ENCODE data around the gene PET117.
"Not testable (repeated sequence)": the region's sequence is repeated elsewhere in the genome, so short reads cannot be mapped to it uniquely, and the experiment has no call there.

Gene PET117

DNA sequence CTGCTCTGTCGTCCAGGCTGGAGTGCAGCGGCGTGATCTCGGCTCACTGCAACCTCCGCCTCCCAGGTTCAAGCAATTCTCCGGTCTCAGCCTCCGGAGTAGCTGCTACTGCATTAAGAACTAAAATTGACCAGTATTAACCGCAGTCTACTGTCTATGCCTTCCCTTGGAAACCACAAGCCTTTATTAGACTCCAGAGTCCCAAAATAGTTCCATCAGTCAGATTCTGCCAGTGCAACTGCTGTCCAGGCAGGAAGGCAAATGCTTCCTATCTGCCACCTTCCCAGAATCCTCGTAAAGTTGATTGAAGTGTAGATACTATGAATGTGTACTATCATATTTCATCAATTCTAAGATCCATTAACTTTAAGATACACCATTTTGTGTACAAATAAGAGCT, 16.7 kb downstream of the PET117 start:
- H3K4me3 ChIP-seq (ENCODE audit: low read depth, low read length), result no peak overlapping the region
- H3K79me2 ChIP-seq (ENCODE audit: control insufficient read depth, insufficient read depth, low read length, unreplicated experiment), result no peaks in the 10 kb centered on the region
- H3K36me3 ChIP-seq (ENCODE audit: insufficient read depth, low read length), result 0 out of 2 replicates have a peak, but pooled peaks cover 3% of the 10 kb centered on the region
- no peaks in the 10 kb centered on the region for H3K27me3 ChIP-seq (ENCODE audit: insufficient read depth, low read length)
- no peak overlapping the region for H3K27ac ChIP-seq (ENCODE audit: low read depth, low read length)
- H2AFZ ChIP-seq (ENCODE audit: low read length, unreplicated experiment), result no peak overlapping the region
- no peaks in the 10 kb centered on the region for H3K4me1 ChIP-seq (ENCODE audit: control insufficient read depth, insufficient read depth, low read length, unreplicated experiment)

DNA sequence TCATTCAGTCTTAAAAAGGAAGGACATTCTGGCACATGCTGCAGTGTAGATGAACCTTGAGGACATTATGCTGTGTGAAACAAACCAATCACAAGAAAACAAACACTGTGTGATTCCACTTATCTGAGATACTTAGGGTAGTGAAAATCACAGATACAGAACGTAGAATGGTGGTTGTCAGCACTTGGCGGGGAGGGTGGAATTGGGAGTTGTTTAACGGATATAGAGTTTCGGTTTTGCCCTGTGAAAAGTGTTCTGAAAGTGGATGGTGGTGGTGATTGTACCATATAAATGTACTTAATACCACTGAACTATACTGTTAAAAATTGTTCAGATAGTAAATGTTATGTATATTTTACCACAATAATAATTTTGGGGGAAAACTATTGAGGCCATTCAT, 18.4 kb downstream of the PET117 start:
- Histone ChIP-seq H2AFZ (ENCODE audit: low read length, unreplicated experiment) (no peak overlapping the region), H3K36me3 (ENCODE audit: insufficient read depth, low read length) (0 out of 2 replicates have a peak, but pooled peaks cover 3% of the 10 kb centered on the region), H3K4me3 (ENCODE audit: low read depth, low read length) (no peak overlapping the region), H3K27me3 (ENCODE audit: insufficient read depth, low read length) (no peaks in the 10 kb centered on the region), H3K27ac (ENCODE audit: low read depth, low read length) (no peak overlapping the region), H3K4me1 (ENCODE audit: control insufficient read depth, insufficient read depth, low read length, unreplicated experiment) (no peaks in the 10 kb centered on the region), H3K79me2 (ENCODE audit: control insufficient read depth, insufficient read depth, low read length, unreplicated experiment) (no peaks in the 10 kb centered on the region)

- Histone ChIP-seq H3K79me2 (ENCODE audit: control insufficient read depth, insufficient read depth, low read length, unreplicated experiment) (no peaks in the 10 kb centered on the region), H3K27ac (ENCODE audit: low read depth, low read length) (no peak overlapping the region), H3K4me3 (ENCODE audit: low read depth, low read length) (no peak overlapping the region), H3K27me3 (ENCODE audit: insufficient read depth, low read length) (no peaks in the 10 kb centered on the region), H2AFZ (ENCODE audit: low read length, unreplicated experiment) (no peak overlapping the region), H3K36me3 (ENCODE audit: insufficient read depth, low read length) (peaks cover 2% of the 10 kb centered on the region; the same call in 1 of the 2 replicates), H3K4me1 (ENCODE audit: control insufficient read depth, insufficient read depth, low read length, unreplicated experiment) (no peaks in the 10 kb centered on the region)
Measured at GRCh38 chr20:18164356-18164755, 26.7 kb downstream of the PET117 start.

DNA sequence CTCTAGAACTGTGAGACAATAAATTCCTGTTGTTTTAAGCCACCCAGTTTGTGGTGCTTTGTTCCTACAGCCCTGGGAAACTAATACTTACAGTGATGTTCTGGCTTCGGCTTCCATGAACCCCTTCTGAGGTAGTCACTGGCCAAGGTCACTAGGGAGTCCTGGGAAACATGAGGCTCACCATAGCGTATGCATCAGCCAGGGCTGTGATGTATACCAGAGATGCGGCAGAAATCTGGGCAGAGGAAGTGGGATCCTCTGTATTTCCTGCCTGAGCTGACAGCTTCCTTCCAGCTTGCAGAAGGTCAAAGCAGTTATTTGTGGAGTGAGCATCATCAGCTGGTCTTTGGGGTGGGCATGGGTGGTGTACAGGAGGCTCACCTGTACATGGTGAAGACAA, 27.9 kb downstream of the PET117 start:
- no peak overlapping the region for H3K4me3 ChIP-seq (ENCODE audit: low read depth, low read length)
- H2AFZ ChIP-seq (ENCODE audit: low read length, unreplicated experiment), result no peak overlapping the region
- H3K36me3 ChIP-seq (ENCODE audit: insufficient read depth, low read length), result peaks cover 5% of the 10 kb centered on the region; the same call in 1 of the 2 replicates
- H3K79me2 ChIP-seq (ENCODE audit: control insufficient read depth, insufficient read depth, low read length, unreplicated experiment), result no peaks in the 10 kb centered on the region
- H3K27me3 ChIP-seq (ENCODE audit: insufficient read depth, low read length), result no peaks in the 10 kb centered on the region
- H3K27ac ChIP-seq (ENCODE audit: low read depth, low read length), result no peak overlapping the region
- H3K4me1 ChIP-seq (ENCODE audit: control insufficient read depth, insufficient read depth, low read length, unreplicated experiment), result no peaks in the 10 kb centered on the region

GRCh38 chr20:18166241-18166881, 28.7 kb downstream of the PET117 start:
- H3K27ac ChIP-seq (ENCODE audit: low read depth, low read length), result no peak overlapping the region
- no peaks in the 10 kb centered on the region for H3K27me3 ChIP-seq (ENCODE audit: insufficient read depth, low read length)
- H2AFZ ChIP-seq (ENCODE audit: low read length, unreplicated experiment), result no peak overlapping the region
- no peaks in the 10 kb centered on the region for H3K4me1 ChIP-seq (ENCODE audit: control insufficient read depth, insufficient read depth, low read length, unreplicated experiment)
- H3K79me2 ChIP-seq (ENCODE audit: control insufficient read depth, insufficient read depth, low read length, unreplicated experiment), result no peaks in the 10 kb centered on the region
- H3K4me3 ChIP-seq (ENCODE audit: low read depth, low read length), result no peak overlapping the region
- peaks cover 5% of the 10 kb centered on the region; the same call in 1 of the 2 replicates for H3K36me3 ChIP-seq (ENCODE audit: insufficient read depth, low read length)

- Histone ChIP-seq H3K79me2 (ENCODE audit: control insufficient read depth, insufficient read depth, low read length, unreplicated experiment) (no peaks in the 10 kb centered on the region), H2AFZ (ENCODE audit: low read length, unreplicated experiment) (no peak overlapping the region), H3K36me3 (ENCODE audit: insufficient read depth, low read length) (peaks cover 4% of the 10 kb centered on the region; the same call in 1 of the 2 replicates), H3K4me3 (ENCODE audit: low read depth, low read length) (no peak overlapping the region), H3K4me1 (ENCODE audit: control insufficient read depth, insufficient read depth, low read length, unreplicated experiment) (no peaks in the 10 kb centered on the region), H3K27ac (ENCODE audit: low read depth, low read length) (no peak overlapping the region), H3K27me3 (ENCODE audit: insufficient read depth, low read length) (no peaks in the 10 kb centered on the region)
Measured at GRCh38 chr20:18166950-18167349, 29.3 kb downstream of the PET117 start.

GRCh38 chr20:18172379-18172778, 34.7 kb downstream of the PET117 start:
- Histone ChIP-seq H3K27ac (ENCODE audit: low read depth, low read length) (no peak overlapping the region), H3K79me2 (ENCODE audit: control insufficient read depth, insufficient read depth, low read length, unreplicated experiment) (no peaks in the 10 kb centered on the region), H3K4me1 (ENCODE audit: control insufficient read depth, insufficient read depth, low read length, unreplicated experiment) (no peaks in the 10 kb centered on the region), H2AFZ (ENCODE audit: low read length, unreplicated experiment) (no peak overlapping the region), H3K4me3 (ENCODE audit: low read depth, low read length) (no peak overlapping the region), H3K36me3 (ENCODE audit: insufficient read depth, low read length) (peaks cover 3% of the 10 kb centered on the region; the same call in 1 of the 2 replicates), H3K27me3 (ENCODE audit: insufficient read depth, low read length) (no peaks in the 10 kb centered on the region)

DNA sequence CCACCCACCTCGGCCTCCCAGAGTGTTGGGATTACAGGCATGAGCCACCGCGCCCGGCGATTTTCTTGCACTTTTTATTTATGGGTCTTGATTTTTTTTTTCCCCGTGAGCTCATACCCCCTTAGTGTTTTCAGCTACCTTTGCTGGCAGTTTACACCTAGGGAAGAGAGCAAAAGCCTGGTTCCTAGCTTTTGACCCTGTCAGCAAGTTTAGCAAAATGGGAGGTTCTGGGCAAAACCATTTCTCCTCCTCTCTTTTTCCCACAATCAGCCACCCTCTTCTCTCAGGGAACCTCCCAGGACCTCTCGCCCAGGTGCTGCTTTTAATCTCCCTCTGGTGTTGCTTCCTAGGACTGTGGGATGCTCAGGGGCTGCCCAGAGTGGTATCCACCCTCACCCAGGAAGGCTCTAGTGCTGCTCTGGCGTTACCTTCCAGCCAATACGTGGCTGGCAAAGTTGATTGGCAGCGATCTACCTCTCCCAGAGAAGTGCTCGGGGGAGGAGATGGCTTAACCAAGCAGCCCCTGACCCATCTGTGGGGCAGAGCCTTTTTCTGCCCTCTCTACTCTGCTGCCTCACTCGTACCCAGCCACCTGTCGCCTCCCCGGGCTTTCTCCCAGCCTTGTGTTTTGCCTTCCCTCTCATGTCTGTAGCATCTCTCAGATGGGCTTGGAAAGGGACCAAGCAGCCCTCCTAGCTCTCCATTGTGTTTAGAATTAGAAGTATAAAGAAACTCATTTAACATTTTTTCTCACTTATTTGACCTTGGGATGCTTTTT, 37.4 kb downstream of the PET117 start:
- no peak overlapping the region for H3K27ac ChIP-seq (ENCODE audit: low read depth, low read length)
- H3K4me1 ChIP-seq (ENCODE audit: control insufficient read depth, insufficient read depth, low read length, unreplicated experiment), result no peaks in the 10 kb centered on the region
- H3K36me3 ChIP-seq (ENCODE audit: insufficient read depth, low read length), result peaks cover 1% of the 10 kb centered on the region; the same call in 1 of the 2 replicates
- H3K79me2 ChIP-seq (ENCODE audit: control insufficient read depth, insufficient read depth, low read length, unreplicated experiment), result no peaks in the 10 kb centered on the region
- no peak overlapping the region for H3K4me3 ChIP-seq (ENCODE audit: low read depth, low read length)
- no peak overlapping the region for H2AFZ ChIP-seq (ENCODE audit: low read length, unreplicated experiment)
- no peaks in the 10 kb centered on the region for H3K27me3 ChIP-seq (ENCODE audit: insufficient read depth, low read length)

DNA sequence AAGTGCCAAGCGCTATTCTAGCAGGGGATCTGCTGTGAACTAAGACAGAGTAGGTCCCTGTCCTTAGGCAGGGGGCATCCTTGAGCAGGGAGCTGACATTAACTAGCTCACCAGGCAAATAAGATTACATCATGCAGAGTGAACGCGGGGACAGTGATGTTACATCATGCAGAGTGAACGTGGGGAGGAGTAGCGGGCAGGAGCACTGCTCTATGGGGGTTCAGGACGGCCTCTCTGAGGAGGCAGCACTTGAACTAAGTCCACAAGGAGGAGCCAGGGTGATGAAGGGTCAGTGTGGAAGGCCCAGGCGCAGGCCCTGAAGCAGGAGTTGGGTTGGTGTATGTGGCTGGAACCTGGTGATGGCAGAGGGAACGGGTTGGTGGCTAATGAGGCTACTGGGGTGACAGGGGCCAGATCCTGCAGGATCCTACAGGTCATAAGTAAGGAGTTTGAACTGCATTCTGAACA, 38.7 kb downstream of the PET117 start:
- Histone ChIP-seq H3K27ac (ENCODE audit: low read depth, low read length) (no peak overlapping the region), H3K36me3 (ENCODE audit: insufficient read depth, low read length) (0 out of 2 replicates have a peak, but pooled peaks cover 5% of the 10 kb centered on the region), H3K4me3 (ENCODE audit: low read depth, low read length) (no peak overlapping the region), H3K79me2 (ENCODE audit: control insufficient read depth, insufficient read depth, low read length, unreplicated experiment) (no peaks in the 10 kb centered on the region), H3K27me3 (ENCODE audit: insufficient read depth, low read length) (no peaks in the 10 kb centered on the region), H2AFZ (ENCODE audit: low read length, unreplicated experiment) (no peak overlapping the region), H3K4me1 (ENCODE audit: control insufficient read depth, insufficient read depth, low read length, unreplicated experiment) (no peaks in the 10 kb centered on the region)

DNA sequence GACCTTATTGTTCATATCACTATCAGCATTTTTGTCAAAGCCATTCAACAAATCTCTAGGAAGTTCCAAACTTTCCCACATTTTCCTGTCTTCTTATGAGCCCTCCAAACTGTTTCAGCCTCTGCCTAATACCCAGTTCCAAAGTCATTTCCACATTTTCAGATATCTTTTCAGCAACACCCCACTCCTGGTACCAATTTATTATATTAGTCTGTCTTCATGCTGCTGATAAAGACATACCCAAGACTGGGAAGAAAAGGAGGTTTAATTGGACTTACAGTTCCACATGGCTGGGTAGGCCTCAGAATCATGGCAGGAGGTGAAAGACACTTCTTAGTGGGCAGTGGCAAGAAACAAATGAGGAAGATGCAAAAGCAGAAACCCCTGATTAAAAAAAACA, 42.7 kb downstream of the PET117 start:
- not testable (repeated sequence) for H3K4me3 ChIP-seq (ENCODE audit: low read depth, low read length); H3K79me2 ChIP-seq (ENCODE audit: control insufficient read depth, insufficient read depth, low read length, unreplicated experiment); H3K27me3 ChIP-seq (ENCODE audit: insufficient read depth, low read length); H2AFZ ChIP-seq (ENCODE audit: low read length, unreplicated experiment); H3K36me3 ChIP-seq (ENCODE audit: insufficient read depth, low read length); H3K4me1 ChIP-seq (ENCODE audit: control insufficient read depth, insufficient read depth, low read length, unreplicated experiment); H3K27ac ChIP-seq (ENCODE audit: low read depth, low read length)

- H2AFZ ChIP-seq (ENCODE audit: low read length, unreplicated experiment), result no peak overlapping the region
- H3K4me1 ChIP-seq (ENCODE audit: control insufficient read depth, insufficient read depth, low read length, unreplicated experiment), result no peaks in the 10 kb centered on the region
- H3K36me3 ChIP-seq (ENCODE audit: insufficient read depth, low read length), result peaks cover 7% of the 10 kb centered on the region; the same call in 1 of the 2 replicates
- H3K27me3 ChIP-seq (ENCODE audit: insufficient read depth, low read length), result no peaks in the 10 kb centered on the region
- H3K27ac ChIP-seq (ENCODE audit: low read depth, low read length), result no peak overlapping the region
- H3K79me2 ChIP-seq (ENCODE audit: control insufficient read depth, insufficient read depth, low read length, unreplicated experiment), result no peaks in the 10 kb centered on the region
- H3K4me3 ChIP-seq (ENCODE audit: low read depth, low read length), result no peak overlapping the region
Measured at GRCh38 chr20:18180815-18181214, 43.2 kb downstream of the PET117 start.
